IMR-90 (cell line): ENCODE data around the gene MTA2. TPM values are rescaled to one million over a fixed set of nuclear protein-coding genes. Genes with fewer than 3 reads are reported as not detected.

Experiments used
- ATAC-seq: fragments of 200-7000 bp; cut with Tn5 transposase; 2 replicates; pipeline ENCODE4 v1.9.1; 2020; ENCODE audit warnings: low read depth, mild to moderate bottlenecking, moderate library complexity
- BruUV-seq: library from RNA; stranded (reverse); fragments of 400-500 nt; replicated peaks from 2 replicates; lab custom pipeline; 2021; lab: Mats Ljungman, UMichigan
- CTCF ChIA-PET: fragments of 300-600 bp; formaldehyde crosslinking; extraction: SDS; loops from one replicate; lab custom pipeline; 2021; ENCODE audit warnings: antibody characterized with exemption; lab: Yijun Ruan, JAX
- POLR2A ChIA-PET: fragments of 300-600 bp; sonication (Branson Sonifier 250); formaldehyde crosslinking; loops from one replicate; lab custom pipeline; 2022; ENCODE audit warnings: antibody characterized with exemption; ENCODE audit not compliant: unreplicated experiment; lab: Charles Lee
- DNase-seq: peaks from one replicate; pipeline ENCODE4 v3.0.0; 2013
- H2AFZ ChIP-seq: replicated peaks from 2 replicates; pipeline ENCODE3; 2013; ENCODE audit warnings: low read length, mild to moderate bottlenecking; ENCODE audit not compliant: poor library complexity
- H2AK5ac ChIP-seq: 2 replicates; pipeline ENCODE4 v1.6.1; 2013; ENCODE audit warnings: low read depth, low read length, inconsistent platforms
- H2AK9ac ChIP-seq: replicated peaks from 2 replicates; pipeline ENCODE3; 2013; ENCODE audit warnings: mild to moderate bottlenecking, low read depth, low read length, moderate library complexity; ENCODE audit not compliant: poor library complexity
- H2BK120ac ChIP-seq: 2 replicates; pipeline ENCODE4 v1.6.1; 2013; ENCODE audit warnings: low read depth, low read length, inconsistent platforms
- H2BK15ac ChIP-seq: 3 replicates; pipeline ENCODE4 v1.6.1; 2013; ENCODE audit warnings: low read depth, low read length, inconsistent platforms
- H2BK20ac ChIP-seq: 2 replicates; pipeline ENCODE4 v1.6.1; 2013; ENCODE audit warnings: low read depth, mild to moderate bottlenecking, inconsistent platforms, low read length, moderate library complexity
- H2BK5ac ChIP-seq: 2 replicates; pipeline ENCODE4 v1.6.1; 2013; ENCODE audit warnings: mild to moderate bottlenecking, low read depth, low read length, inconsistent platforms; ENCODE audit not compliant: poor library complexity, severe bottlenecking
- H3K14ac ChIP-seq: replicated peaks from 2 replicates; pipeline ENCODE4 v1.6.1; 2013; ENCODE audit warnings: low read depth, low read length, inconsistent platforms
- H3K18ac ChIP-seq: 2 replicates; pipeline ENCODE4 v1.6.1; 2013; ENCODE audit warnings: low read depth, low read length, control low read depth
- H3K23ac ChIP-seq: 2 replicates; pipeline ENCODE4 v1.6.1; 2013; ENCODE audit warnings: low read depth, low read length, inconsistent platforms
- H3K27ac ChIP-seq: 2 replicates; pipeline ENCODE4 v1.5.1; 2013; ENCODE audit warnings: mild to moderate bottlenecking, control low read depth, low read length; ENCODE audit not compliant: insufficient read depth
- H3K27me3 ChIP-seq: 2 replicates; pipeline ENCODE4 v1.6.1; 2013; ENCODE audit warnings: low read length; ENCODE audit not compliant: control insufficient read depth, insufficient read depth
- H3K36me3 ChIP-seq: 2 replicates; pipeline ENCODE4 v1.6.1; 2013; ENCODE audit warnings: low read length, mixed read lengths; ENCODE audit not compliant: control insufficient read depth, insufficient read depth
- H3K4ac ChIP-seq: 2 replicates; pipeline ENCODE4 v1.6.1; 2013; ENCODE audit warnings: low read depth, low read length, inconsistent platforms
- H3K4me1 ChIP-seq: 2 replicates; pipeline ENCODE4 v1.6.1; 2013; ENCODE audit warnings: low read length, mixed read lengths; ENCODE audit not compliant: control insufficient read depth, insufficient read depth
- H3K4me2 ChIP-seq: 2 replicates; pipeline ENCODE4 v1.6.1; 2013; ENCODE audit warnings: low read depth, mild to moderate bottlenecking, control low read depth, low read length, moderate library complexity
- H3K4me3 ChIP-seq: 2 replicates; pipeline ENCODE4 v1.5.1; 2013; ENCODE audit warnings: low read depth, mild to moderate bottlenecking, control low read depth, low read length, moderate library complexity; ENCODE audit not compliant: insufficient read depth
- H3K56ac ChIP-seq: 2 replicates; pipeline ENCODE4 v1.6.1; 2013; ENCODE audit warnings: low read length, inconsistent platforms; ENCODE audit not compliant: insufficient read depth; ENCODE audit errors: extremely low read depth
- H3K79me1 ChIP-seq, 2 experiments: 2 replicates each; pipeline ENCODE4 v1.6.1; 2013; ENCODE audit warnings: low read length in 2 of 2, inconsistent platforms in 1 of 2, low read depth in 1 of 2
- H3K9ac ChIP-seq: 2 replicates; pipeline ENCODE4 v1.6.1; 2013; ENCODE audit warnings: low read depth, low read length, control low read depth
- H3K9me1 ChIP-seq: 2 replicates; pipeline ENCODE4 v1.6.1; 2013; ENCODE audit warnings: low read length, inconsistent platforms; ENCODE audit not compliant: insufficient read depth
- H3K9me3 ChIP-seq: 2 replicates; pipeline ENCODE4 v1.6.1; 2013; ENCODE audit warnings: low read length; ENCODE audit not compliant: control insufficient read depth, insufficient read depth
- H4K20me1 ChIP-seq: 2 replicates; pipeline ENCODE4 v1.6.1; 2013; ENCODE audit warnings: low read length, inconsistent platforms; ENCODE audit not compliant: insufficient read depth
- H4K5ac ChIP-seq: 2 replicates; pipeline ENCODE4 v1.6.1; 2013; ENCODE audit warnings: mild to moderate bottlenecking, low read depth, low read length, control low read depth
- H4K8ac ChIP-seq, 2 experiments: 2 replicates each; pipeline ENCODE4 v1.6.1; 2013; ENCODE audit warnings: low read depth in 2 of 2, low read length in 2 of 2, control low read depth in 1 of 2, inconsistent platforms in 1 of 2
- H4K91ac ChIP-seq: 2 replicates; pipeline ENCODE4 v1.6.1; 2013; ENCODE audit warnings: low read depth, low read length, inconsistent platforms; ENCODE audit not compliant: insufficient read depth
- BHLHE40 ChIP-seq: fragments of 150-350 bp; IDR thresholded peaks from 2 replicates; pipeline ENCODE4 v1.6.1; 2016; ENCODE audit warnings: mild to moderate bottlenecking, low read depth, low read length
- CEBPB ChIP-seq: IDR thresholded peaks from 2 replicates; pipeline ENCODE4 v1.6.1; 2012; ENCODE audit warnings: low read depth, low read length, improper control_type of control experiment
- CTCF ChIP-seq: conservative IDR thresholded peaks from 2 replicates; pipeline ENCODE4 v1.5.1; 2012; ENCODE audit warnings: mild to moderate bottlenecking, low read depth, low read length, improper control_type of control experiment
- MAFK ChIP-seq: IDR thresholded peaks from 2 replicates; pipeline ENCODE4 v1.6.1; 2012; ENCODE audit warnings: low read depth, low read length, improper control_type of control experiment
- MAZ ChIP-seq: IDR thresholded peaks from 2 replicates; pipeline ENCODE4 v1.6.1; 2012; ENCODE audit warnings: low read depth, mild to moderate bottlenecking, low read length, improper control_type of control experiment, moderate library complexity, borderline replicate concordance
- MXI1 ChIP-seq: IDR thresholded peaks from 2 replicates; pipeline ENCODE4 v1.6.1; 2012; ENCODE audit warnings: low read depth, mild to moderate bottlenecking, low read length, moderate library complexity, borderline replicate concordance
- RCOR1 ChIP-seq: IDR thresholded peaks from 2 replicates; pipeline ENCODE4 v1.6.1; 2012; ENCODE audit warnings: mild to moderate bottlenecking, low read length, improper control_type of control experiment; ENCODE audit not compliant: insufficient replicate concordance
- WGBS, 2 experiments: methylation state at CpG; one replicate each; pipeline versions ENCODE4 v1.1.5 to v1.1.7; 2013; ENCODE audit warnings: missing lambda C conversion rate in 2 of 2; ENCODE audit not compliant: insufficient read length in 1 of 2; ENCODE audit errors: extremely low coverage in 2 of 2; 5-methylcytosine and 5-hydroxymethylcytosine counted together
- dilution Hi-C: fragments of 300-500 bp; cut with HindIII; formaldehyde crosslinking; loops from one replicate; pipeline ENCODE4 v1.14.3; 2018; ENCODE audit warnings: low sequenced_read_pairs; ENCODE audit not compliant: unreplicated experiment
- in situ Hi-C: fragments of 300-500 bp; cut with MboI; formaldehyde crosslinking; loops from 3 replicates; pipeline ENCODE4 v1.14.3; 2019; ENCODE audit warnings: low sequenced_read_pairs, inconsistent platforms, mixed read lengths
- intact Hi-C: fragments of 100-400 bp; cut with micrococcal nuclease; formaldehyde crosslinking; loops from 2 replicates; pipeline ENCODE4 v1.10.0; 2022
- polyA plus RNA-seq, 3 experiments: library from polyadenylated mRNA; depleted of rRNA; stranded (reverse); fragments of >200 nt; gene quantifications; 2 replicates each; pipeline ENCODE4 v1.2.3, GENCODE V29; 2012; ENCODE audit warnings: low replicate concordance in 1 of 3
- total RNA-seq: library from RNA; depleted of rRNA; stranded (reverse); fragments of >200 nt; gene quantifications from 2 replicates; pipeline ENCODE4 v1.2.3, GENCODE V29; 2012

Gene MTA2
- total and polyA plus RNA-seq, 2 of the 4 experiments (the other 2 are of a cell fraction) = 34.8 to 136 TPM

- DNase-seq (no peak), ATAC-seq (no peak)
- dilution Hi-C loops = no loop called here
- no peak overlapping the region for H3K14ac ChIP-seq
- H3K9me3 ChIP-seq = no peaks in the 10 kb centered on the region
- no peak overlapping the region for H4K5ac ChIP-seq
- H2BK15ac ChIP-seq = no peak overlapping the region
- no peak overlapping the region for H2AK5ac ChIP-seq
- H3K18ac ChIP-seq = no peak overlapping the region
- no peak overlapping the region for H2BK20ac ChIP-seq
- H3K27me3 ChIP-seq = no peaks in the 10 kb centered on the region
- no peak overlapping the region for H2BK120ac ChIP-seq
- peaks cover 6 to 57% of the 10 kb centered on the region in 2 experiments for H3K79me1 ChIP-seq
- H4K91ac ChIP-seq = no peak overlapping the region
- peaks cover 32% of the 10 kb centered on the region for H3K36me3 ChIP-seq
- H3K9me1 ChIP-seq = 0 out of 2 replicates have a peak, but pooled peaks cover 6% of the 10 kb centered on the region
- in situ Hi-C loops = no loop called here
- H3K4me3 ChIP-seq = no peak overlapping the region
- no peak overlapping the region for H3K27ac ChIP-seq
- no peak overlapping the region for H3K56ac ChIP-seq
- no peak overlapping the region for H3K23ac ChIP-seq
- H3K4me1 ChIP-seq = peaks cover 8% of the 10 kb centered on the region
- no peak overlapping the region for H2AK9ac ChIP-seq
- no peak overlapping the region for H3K9ac ChIP-seq
- no peak overlapping the region for H4K8ac ChIP-seq
- WGBS, 2 experiments = 84% methylated on average over 9 of the region's 11 CpGs; no CpG with 5 or more reads in 1 of the 2 experiments
- intact Hi-C loops = no loop called here
- H3K4me2 ChIP-seq = no peak overlapping the region
- H4K20me1 ChIP-seq = peaks cover 17% of the 10 kb centered on the region
- ChIA-PET CTCF (no interaction called here), POLR2A (interaction anchor here (1.3 kb wide), 1 partner anchor 17 kb away, joined by 5 read pairs; the partner anchor contains the start of gene CSKMT)
- TF ChIP-seq MAZ (no peak), RCOR1 (no peak), CEBPB (no peak), MXI1 (no peak), BHLHE40 (no peak), MAFK (no peak), CTCF (no peak)
- BruUV-seq = no TSS peak
- no peak overlapping the region for H3K4ac ChIP-seq
- no peak overlapping the region for H2AFZ ChIP-seq
- H2BK5ac ChIP-seq = no peak overlapping the region
These were observed 47.3 kb upstream of the MTA2 start for GRCh38 chr11:62648967-62649364.
